Heart left ventricle (tissue), 16 donors: ENCODE results near the gene IPCEF1. TPM values are rescaled to one million over a fixed set of nuclear protein-coding genes. Genes with fewer than 3 reads are reported as not detected.

ENCODE experiments used
- ATAC-seq, 4 donors: fragments of 200-7000 bp; cut with Tn5 transposase; one replicate each; pipeline ENCODE4 v1.9.1; 2020 to 2022; ENCODE audit warnings: moderate library complexity in 4 of 4, mild to moderate bottlenecking in 3 of 4, moderate number of reproducible peaks in 1 of 4
- DNase-seq, 5 donors: peaks; one replicate each; pipeline ENCODE4 v3.0.0-alpha.2; 2020
- H3K27ac ChIP-seq, 12 donors: fragments of 200-600 bp; sonication (generic) in 4 of 12; one replicate each; pipeline versions ENCODE4 v1.5.0 to v1.8.0; 2016 to 2022; ENCODE audit warnings: mild to moderate bottlenecking in 2 of 12
- H3K27me3 ChIP-seq, 9 donors: fragments of 200-600 bp; sonication (generic) in 2 of 9; one replicate each; pipeline versions ENCODE4 v1.5.1 to v1.8.0; 2016 to 2022; ENCODE audit warnings: mild to moderate bottlenecking in 3 of 9
- H3K36me3 ChIP-seq, 9 donors: fragments of 200-600 bp; sonication (generic) in 2 of 9; one replicate each; pipeline versions ENCODE4 v1.5.0 to v1.8.0; 2018 to 2022; ENCODE audit warnings: mild to moderate bottlenecking in 2 of 9
- H3K4me1 ChIP-seq, 12 donors: fragments of 200-600 bp; sonication (generic) in 4 of 12; one replicate each; pipeline versions ENCODE4 v1.5.0 to v1.8.0; 2016 to 2022; ENCODE audit warnings: mild to moderate bottlenecking in 3 of 12
- H3K4me3 ChIP-seq, 12 donors: fragments of 200-600 bp; sonication (generic) in 4 of 12; one replicate each; pipeline versions ENCODE4 v1.5.0 to v1.8.0; 2017 to 2022; ENCODE audit warnings: mild to moderate bottlenecking in 9 of 12, moderate library complexity in 4 of 12
- H3K9me3 ChIP-seq, 12 donors: fragments of 200-600 bp; sonication (generic) in 4 of 12; one replicate each; pipeline versions ENCODE4 v1.5.0 to v1.8.0; 2016 to 2022; ENCODE audit warnings: mild to moderate bottlenecking in 1 of 12
- POLR2A ChIP-seq, 2 donors: fragments of 450-650 bp; IDR thresholded peaks; one replicate each; pipeline ENCODE4 v1.6.1; 2017; ENCODE audit warnings: antibody characterized with exemption in 2 of 2, mild to moderate bottlenecking in 2 of 2, moderate library complexity in 2 of 2
- WGBS, 4 donors: extraction: QIAGEN DNeasy Blood & Tissue Kit in 2 of 4; methylation state at CpG; one replicate each; pipeline versions ENCODE4 v1.1.5 to v1.1.7; 2013 to 2018; 5-methylcytosine and 5-hydroxymethylcytosine counted together
- intact Hi-C, 10 donors: fragments of 100-400 bp; cut with DNase I; formaldehyde crosslinking; loops; one replicate each; pipeline versions ENCODE4 v1.11.1 to v1.14.2; 2022
- polyA plus RNA-seq, 2 donors: library from polyadenylated mRNA; stranded (reverse); fragments of 200-250 nt; gene quantifications; one replicate each; pipeline ENCODE4 v1.2.3, GENCODE V29; 2013
- total RNA-seq, 9 donors: library from RNA; depleted of rRNA in 2 of 9; stranded (reverse); fragments of >200 nt in 2 of 9; fragmentation: NEBNext Ultra II Directional in 3 of 9; extraction: Animal tissue kit (Norgen Biotek cat#: 25700) in 3 of 9; gene quantifications; one replicate each; pipeline versions ENCODE4 v1.1.0 to v1.2.4, GENCODE V29; 2016 to 2023
- TF ChIP-seq, protein P1 (sequence below), 12 donors: fragments of 200-600 bp; sonication (generic) in 4 of 12; IDR thresholded peaks; one replicate each; pipeline versions ENCODE4 v1.5.0 to v1.8.0; 2018 to 2022; ENCODE audit warnings: antibody characterized with exemption in 12 of 12, mild to moderate bottlenecking in 5 of 12
- donor health status: ischemic (EF 13 %, LVEDD 7.1; RV severe dilation, severe dysfunction).
- donor health status: healthy with polysubstance abuse.
- donor health status: DM: no; HTN: yes; CAD: no.
- donor health status: DM: no; HTN: no; CAD: no.
- donor health status: ischemic (EF 25% LVEDD 6.9; RV normal size, moderate dysfunction).
- donor health status: ischemic (EF 25% LVEDD 5.7; RV mildly dilated, moderate dysfunction).
- donor health status: healthy.
- donor health status: DM: yes; HTN: yes; CAD: no.
- donor health status: ischemic (EF 35%, LVEDD 5.7; RV mildly dilated, moderate dysfunction).
- donor health status: nonischemic (EF 11% LVEDD 7.7; RV severe dilation, severe dysfunction).
- donor health status: DM: yes; HTN: yes; CAD: no.
- donor health status: PGD.
- donor health status: ischemic (EF 29% LVEDD 5.4; RV normal size, mild dysfunction).
- donor health status: nonischemic (EF 23%, LVEDD 6.1; RV moderate dilation, normal function).

IPCEF1 gene
- total and polyA plus RNA-seq, 11 donors: 0.10 to 4.1 (median 0.35) TPM

DNA sequence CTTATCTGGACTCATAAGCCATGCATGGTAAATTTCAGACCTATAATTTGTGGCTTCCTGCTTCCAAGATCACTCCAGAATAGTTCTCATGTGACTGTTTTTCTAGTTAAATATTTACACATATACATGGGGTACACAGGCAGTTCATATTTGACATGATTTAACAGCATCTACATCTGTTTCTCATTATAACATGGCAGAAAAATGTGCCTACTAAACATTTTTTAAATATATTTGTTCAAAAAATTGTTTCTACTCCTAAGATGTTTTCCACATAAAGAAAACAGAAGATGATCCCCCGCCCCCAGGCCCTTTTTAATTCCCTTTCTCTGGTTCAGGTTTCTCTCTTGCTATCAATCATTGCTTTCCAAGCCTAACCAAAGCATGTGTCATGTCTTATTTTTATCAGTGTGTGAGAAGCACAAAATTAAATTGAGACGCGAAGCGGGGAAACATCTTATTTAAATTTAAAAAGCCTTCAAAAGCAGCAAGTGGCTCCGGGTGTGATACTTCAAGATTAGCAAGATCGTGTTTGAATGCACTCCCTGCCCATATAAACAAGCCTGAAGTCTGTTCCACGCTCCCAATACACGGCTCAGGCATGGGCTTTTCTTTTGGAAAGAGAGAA lies 37.3 kb downstream of the IPCEF1 start:
- H3K9me3 ChIP-seq: no peaks in the 10 kb centered on the region
- ATAC-seq: no peak
- DNase-seq: no peak
- intact Hi-C loops: no loop called here
- H3K36me3 ChIP-seq: no peaks in the 10 kb centered on the region
- H3K27me3 ChIP-seq: no peaks in the 10 kb centered on the region
- WGBS, 4 donors: 52 to 59% (median 57%) methylated on average over 8 of the region's 8 CpGs
- H3K27ac ChIP-seq: no peak overlapping the region
- TF ChIP-seq POLR2A (IDR thresholded peaks at IDR 0.05): no peak
- TF ChIP-seq, protein P1, sequence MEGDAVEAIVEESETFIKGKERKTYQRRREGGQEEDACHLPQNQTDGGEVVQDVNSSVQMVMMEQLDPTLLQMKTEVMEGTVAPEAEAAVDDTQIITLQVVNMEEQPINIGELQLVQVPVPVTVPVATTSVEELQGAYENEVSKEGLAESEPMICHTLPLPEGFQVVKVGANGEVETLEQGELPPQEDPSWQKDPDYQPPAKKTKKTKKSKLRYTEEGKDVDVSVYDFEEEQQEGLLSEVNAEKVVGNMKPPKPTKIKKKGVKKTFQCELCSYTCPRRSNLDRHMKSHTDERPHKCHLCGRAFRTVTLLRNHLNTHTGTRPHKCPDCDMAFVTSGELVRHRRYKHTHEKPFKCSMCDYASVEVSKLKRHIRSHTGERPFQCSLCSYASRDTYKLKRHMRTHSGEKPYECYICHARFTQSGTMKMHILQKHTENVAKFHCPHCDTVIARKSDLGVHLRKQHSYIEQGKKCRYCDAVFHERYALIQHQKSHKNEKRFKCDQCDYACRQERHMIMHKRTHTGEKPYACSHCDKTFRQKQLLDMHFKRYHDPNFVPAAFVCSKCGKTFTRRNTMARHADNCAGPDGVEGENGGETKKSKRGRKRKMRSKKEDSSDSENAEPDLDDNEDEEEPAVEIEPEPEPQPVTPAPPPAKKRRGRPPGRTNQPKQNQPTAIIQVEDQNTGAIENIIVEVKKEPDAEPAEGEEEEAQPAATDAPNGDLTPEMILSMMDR (IDR thresholded peaks at IDR 0.05): no peak
- H3K4me1 ChIP-seq: peaks cover 0 to 11% (median 0%) of the 10 kb centered on the region in 12 donors
- no peak overlapping the region for H3K4me3 ChIP-seq

DNA sequence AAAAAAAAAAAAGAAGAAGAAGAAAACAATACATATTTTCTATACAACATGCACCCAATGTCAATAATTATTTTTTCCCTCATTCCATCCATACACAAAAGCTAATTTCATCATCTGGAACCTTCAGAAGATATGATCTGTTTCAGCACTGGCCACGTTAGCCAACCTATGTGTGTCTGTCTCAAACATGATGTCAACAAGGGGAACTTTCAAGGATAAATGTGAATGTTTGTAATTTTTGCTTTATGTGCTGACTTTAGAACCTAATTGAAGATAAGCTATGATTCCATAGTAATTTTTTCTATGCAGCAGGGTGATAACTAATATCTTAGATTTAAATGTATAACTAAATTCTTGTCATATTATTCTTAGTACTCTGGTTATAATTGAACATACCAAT lies 37.9 kb downstream of the IPCEF1 start:
- H3K27me3 ChIP-seq: no peaks in the 10 kb centered on the region
- TF ChIP-seq, protein P1 (IDR thresholded peaks at IDR 0.05): no peak
- no peak for TF ChIP-seq POLR2A (IDR thresholded peaks at IDR 0.05)
- no peaks in the 10 kb centered on the region for H3K9me3 ChIP-seq
- no peaks in the 10 kb centered on the region for H3K36me3 ChIP-seq
- WGBS, 4 donors: 88 to 93% (median 90%) methylated on average over 1 of the region's 1 CpG
- intact Hi-C loops: no loop called here
- H3K4me3 ChIP-seq: no peak overlapping the region
- no peak overlapping the region for H3K27ac ChIP-seq
- H3K4me1 ChIP-seq: peaks cover 0 to 11% (median 0%) of the 10 kb centered on the region in 12 donors
- ATAC-seq (no peak), DNase-seq (no peak)

DNA sequence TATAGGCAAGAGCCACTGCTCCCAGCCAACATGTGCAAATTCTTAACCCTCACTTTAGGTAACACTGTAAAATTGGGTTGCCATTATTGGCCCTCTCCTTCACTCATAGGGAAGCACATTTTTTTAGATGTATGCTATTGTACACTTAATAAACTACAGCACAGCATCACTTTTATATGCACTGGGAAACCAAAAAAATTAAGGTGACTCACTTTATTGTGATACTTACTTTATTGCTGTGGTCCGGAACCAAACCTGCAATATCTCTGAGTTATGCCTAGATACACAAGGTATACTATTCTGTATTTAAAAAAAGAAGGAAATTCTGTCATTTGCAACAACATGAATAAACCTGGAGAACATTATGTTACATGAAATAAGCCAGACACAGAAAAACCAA lies 40.5 kb downstream of the IPCEF1 start:
- Histone ChIP-seq H3K27ac (no peak overlapping the region), H3K4me3 (no peak overlapping the region), H3K36me3 (no peaks in the 10 kb centered on the region), H3K9me3 (no peaks in the 10 kb centered on the region), H3K4me1 (peaks cover 0 to 11% (median 0%) of the 10 kb centered on the region in 12 donors), H3K27me3 (no peaks in the 10 kb centered on the region)
- no peak for TF ChIP-seq POLR2A (IDR thresholded peaks at IDR 0.05)
- TF ChIP-seq, protein P1 (IDR thresholded peaks at IDR 0.05): no peak
- WGBS, 4 donors: 95 to 97% (median 97%) methylated on average over 1 of the region's 1 CpG
- no peak for ATAC-seq
- DNase-seq: no peak
- intact Hi-C loops: no loop called here

DNA sequence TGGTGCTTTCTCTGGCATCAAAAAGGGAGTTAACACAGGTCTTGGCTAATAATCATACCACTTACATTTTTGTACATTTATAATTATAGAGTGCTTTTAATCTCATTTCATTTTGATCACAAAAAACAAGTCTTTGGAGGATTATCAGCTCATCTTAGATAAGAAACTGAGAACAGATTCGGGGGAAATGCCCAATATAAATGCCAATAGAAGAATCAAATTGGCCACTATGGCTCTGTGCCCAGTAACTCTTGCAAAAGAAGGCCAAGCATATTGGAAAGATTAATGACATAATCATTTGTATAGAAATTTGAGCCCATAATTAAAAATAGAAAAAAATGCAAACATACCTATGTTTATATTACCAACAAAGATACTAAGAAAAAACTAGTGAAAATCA lies 42.5 kb downstream of the IPCEF1 start:
- Histone ChIP-seq H3K9me3 (no peaks in the 10 kb centered on the region), H3K27ac (no peak overlapping the region), H3K4me1 (peaks cover 0 to 1% (median 0%) of the 10 kb centered on the region in 12 donors), H3K27me3 (no peaks in the 10 kb centered on the region), H3K36me3 (no peaks in the 10 kb centered on the region), H3K4me3 (no peak overlapping the region)
- intact Hi-C loops: no loop called here
- WGBS, 4 donors: 60 to 69% (median 65%) methylated on average over 1 of the region's 1 CpG
- DNase-seq (no peak), ATAC-seq (no peak)
- no peak for TF ChIP-seq POLR2A (IDR thresholded peaks at IDR 0.05)
- TF ChIP-seq, protein P1 (IDR thresholded peaks at IDR 0.05): no peak
